Measurements from ENCODE around the gene IL1B. TPM values are rescaled to one million over a fixed set of nuclear protein-coding genes. Genes with fewer than 3 reads are reported as not detected.

IL1B gene
- total and polyA plus RNA-seq, 2 of the 8 experiments (the other 6 are each of a cell fraction or from before 2014, with no cell fraction given): not detected

GRCh38 chr2:112792419-112792818 lies 44.2 kb downstream of the IL1B start:
- no peaks in the 10 kb centered on the region for H3K23me2 ChIP-seq (ENCODE audit: low read depth, low read length)
- H3K79me2 ChIP-seq (ENCODE audit: control insufficient read depth in 1 of 2, insufficient read depth in 2 of 2, low read length in 2 of 2): no peaks in the 10 kb centered on the region
- H3K14ac ChIP-seq (ENCODE audit: insufficient read length): no peak overlapping the region
- WGBS, 2 experiments (ENCODE audit: extremely low coverage in 1 of 2, insufficient coverage in 1 of 2, insufficient read length in 1 of 2, insufficient replicate concordance in 2 of 2, low coverage in 1 of 2, low lambda C conversion rate in 2 of 2, missing lambda C conversion rate in 1 of 2): 85% methylated on average over 5 of the region's 5 CpGs; no CpG with 5 or more reads in 1 of the 2 experiments
- H2BK20ac ChIP-seq (ENCODE audit: low read length): no peak overlapping the region
- H3K23ac ChIP-seq (ENCODE audit: insufficient read length): no peak overlapping the region
- TF ChIP-seq KDM4A (IDR thresholded peaks at IDR 0.05; ENCODE audit: low read depth, low read length, severe bottlenecking): no peak
- TF ChIP-seq FOSL1 (IDR thresholded peaks at IDR 0.05; ENCODE audit: insufficient read depth, low read depth, low read length): no peak
- no peak for TF ChIP-seq TEAD4 (IDR thresholded peaks at IDR 0.05; ENCODE audit: low read depth, low read length)
- no peak for TF ChIP-seq JUND (IDR thresholded peaks at IDR 0.05; ENCODE audit: low read length)
- TF ChIP-seq SP2 (IDR thresholded peaks at IDR 0.05; ENCODE audit: low read length): no peak
- no peak for TF ChIP-seq CBX8 (IDR thresholded peaks at IDR 0.05; ENCODE audit: borderline replicate concordance, low read depth, low read length)
- no peak for TF ChIP-seq CREB1 (IDR thresholded peaks at IDR 0.05)
- TF ChIP-seq RFX5 (IDR thresholded peaks at IDR 0.05; ENCODE audit: borderline replicate concordance, low read depth, low read length): no peak
- no peak for TF ChIP-seq GABPA (IDR thresholded peaks at IDR 0.05; ENCODE audit: borderline replicate concordance, insufficient read depth, low read length)
- no peak for TF ChIP-seq CTCF (IDR thresholded peaks at IDR 0.05; ENCODE audit: control extremely low read depth in 1 of 3, insufficient read depth in 1 of 3, low read depth in 1 of 3, low read length in 3 of 3)
- H3K4me3 ChIP-seq (ENCODE audit: extremely low read depth in 1 of 4, insufficient read depth in 2 of 4, low read depth in 3 of 4, low read length in 4 of 4): no peak overlapping the region
- no peak overlapping the region for H3K4me2 ChIP-seq (ENCODE audit: insufficient read depth in 1 of 2, low read depth in 2 of 2, low read length in 2 of 2)
- ChIA-PET POLR2A (ENCODE audit: partially characterized antibody) (no interaction called here), CTCF (ENCODE audit: partially characterized antibody) (interaction anchor here (1.5 to 3.2 kb wide), 3 partner anchors 9 to 93 kb away, joined by 4 to 10 read pairs (median 5); no protein-coding TSS in a partner anchor)
- H4K8ac ChIP-seq (ENCODE audit: extremely low read depth, insufficient read depth, low read length): no peak overlapping the region
- no peak overlapping the region for H2BK120ac ChIP-seq (replicated peaks; ENCODE audit: low read depth, low read length)
- H3K56ac ChIP-seq (replicated peaks; ENCODE audit: insufficient read length, low read depth, low read length): no peak overlapping the region
- H2AK5ac ChIP-seq (ENCODE audit: low read depth, low read length): no peak overlapping the region
- DNase-seq (ENCODE audit: low read depth in 1 of 2, low spot score in 2 of 2) (no peak), FAIRE-seq (no peak)
- no peak overlapping the region for H2BK12ac ChIP-seq (ENCODE audit: low read depth, low read length)
- no peak overlapping the region for H2AFZ ChIP-seq (ENCODE audit: low read length)
- H3K9ac ChIP-seq (replicated peaks in 1 of 4; ENCODE audit: extremely low read depth in 1 of 4, low read depth in 3 of 4, low read length in 3 of 4): no peak overlapping the region
- no peak overlapping the region for H4K91ac ChIP-seq (replicated peaks; ENCODE audit: insufficient read length, low read length)
- H3K4ac ChIP-seq (replicated peaks; ENCODE audit: insufficient read length, low read depth, low read length): no peak overlapping the region
- H2BK5ac ChIP-seq (ENCODE audit: low read depth, low read length): no peak overlapping the region
- H3K79me1 ChIP-seq (ENCODE audit: low read depth, low read length): no peaks in the 10 kb centered on the region
- H3K4me1 ChIP-seq (replicated peaks in 1 of 4; ENCODE audit: control insufficient read depth in 3 of 4, insufficient read depth in 4 of 4, low read length in 3 of 4): peaks cover 0 to 6% (median 2%) of the 10 kb centered on the region in 4 experiments; a peak in 5 of 7 replicates
- H4K20me1 ChIP-seq (replicated peaks in 1 of 2; ENCODE audit: control insufficient read depth in 1 of 2, insufficient read depth in 2 of 2, low read length in 2 of 2): no peaks in the 10 kb centered on the region
- no peak overlapping the region for H4K5ac ChIP-seq (ENCODE audit: insufficient read length, low read depth, low read length)
- H3K36me3 ChIP-seq (ENCODE audit: control insufficient read depth in 2 of 4, insufficient read depth in 4 of 4, low read length in 3 of 4): no peaks in the 10 kb centered on the region
- H3K27me3 ChIP-seq (replicated peaks in 1 of 4; ENCODE audit: control insufficient read depth in 3 of 4, extremely low read depth in 1 of 4, insufficient read depth in 3 of 4, low read length in 3 of 4): no peaks in the 10 kb centered on the region
- H2BK15ac ChIP-seq (ENCODE audit: low read length): no peak overlapping the region
- H3K18ac ChIP-seq (ENCODE audit: extremely low read depth, low read length): no peak overlapping the region
- peaks cover 0 to 3% of the 10 kb centered on the region in 2 experiments; a peak in 2 of 4 replicates for H3K9me3 ChIP-seq (ENCODE audit: insufficient read depth in 2 of 2, low read depth in 1 of 2, low read length in 1 of 2)
- no peak overlapping the region for H3K27ac ChIP-seq (ENCODE audit: low read depth, low read length)

Measured in H1 (cell line).